Stimulated activated CD4-positive, alpha-beta T cell treated with anti-CD3 and anti-CD28 coated beads, Interleukin-12 subunit alpha, Interleukin-12 subunit beta, amount 100 ng/mL, for 48 hours (primary cell): ENCODE measurements around the gene FGF1.

Experiments used
- DNase-seq, 3 donors: peaks; one replicate each; pipeline ENCODE4 v3.0.0-alpha.2; 2020; ENCODE audit warnings: low read depth in 2 of 3, low spot score in 1 of 3

FGF1 gene

GRCh38 chr5:142614054-142614453 is 71.8 kb downstream of the FGF1 start:
- DNase-seq = no peak

GRCh38 chr5:142613271-142613671 is 72.6 kb downstream of the FGF1 start:
- no peak for DNase-seq

GRCh38 chr5:142612494-142613270 is 73.2 kb downstream of the FGF1 start:
- no peak for DNase-seq

- peak; percentile 58 to 80 (median 63) for DNase-seq
These were observed 74.7 kb downstream of the FGF1 start for GRCh38 chr5:142611154-142611553.

- DNase-seq = no peak
These were observed 75.5 kb downstream of the FGF1 start for GRCh38 chr5:142610176-142611001.

GRCh38 chr5:142609142-142609541 is 76.7 kb downstream of the FGF1 start:
- no peak for DNase-seq

GRCh38 chr5:142608081-142608480 is 77.8 kb downstream of the FGF1 start:
- no peak for DNase-seq

GRCh38 chr5:142605611-142606010 is 80.3 kb downstream of the FGF1 start:
- DNase-seq = no peak

- no peak for DNase-seq
These were observed 83.1 kb downstream of the FGF1 start for GRCh38 chr5:142602720-142603245.

- DNase-seq = no peak
These were observed 84.5 kb downstream of the FGF1 start for GRCh38 chr5:142601432-142601831.

- no peak for DNase-seq
These were observed 85.1 kb downstream of the FGF1 start for GRCh38 chr5:142600611-142601358.

- DNase-seq = no peak
These were observed 85.8 kb downstream of the FGF1 start for GRCh38 chr5:142600092-142600491.

GRCh38 chr5:142598338-142598700 is 87.6 kb downstream of the FGF1 start:
- DNase-seq = no peak

- DNase-seq = peak in 2 of 3 donors; percentile 9 to 25
These were observed 88.1 kb downstream of the FGF1 start for GRCh38 chr5:142597546-142598337.

GRCh38 chr5:142597025-142597424 is 88.9 kb downstream of the FGF1 start:
- DNase-seq = no peak

GRCh38 chr5:142592365-142592764 is 93.5 kb downstream of the FGF1 start:
- no peak for DNase-seq

GRCh38 chr5:142590451-142591231 is 95.2 kb downstream of the FGF1 start:
- no peak for DNase-seq

GRCh38 chr5:142589720-142590119 is 96.2 kb downstream of the FGF1 start:
- DNase-seq = no peak

GRCh38 chr5:142587354-142587965 is 98.4 kb downstream of the FGF1 start:
- peak in 1 of 3 donors; percentile 42 for DNase-seq
